ENCODE measurements around the gene ZBTB2.

GRCh38 chr6:151388997-151389617 is 2.3 kb downstream of the ZBTB2 start:
- TF ChIP-seq CTCF (IDR thresholded peaks at IDR 0.05; ENCODE audit: poor library complexity), result no peak
- TF ChIP-seq EZH2phosphoT487 (IDR thresholded peaks at IDR 0.05; ENCODE audit: low read depth, severe bottlenecking, unreplicated experiment), result no peak
- no peak for TF ChIP-seq EZH2 (IDR thresholded peaks at IDR 0.05; ENCODE audit: borderline replicate concordance)

Measured in hepatocyte (in vitro differentiated cells).